Neuron (in vitro differentiated cells): ENCODE measurements around the gene CTRL.

Experiments
- H2AFZ ChIP-seq: one replicate; pipeline ENCODE4 v1.6.1; 2013; ENCODE audit warnings: low read depth, mild to moderate bottlenecking, inconsistent platforms, low read length, moderate library complexity
- H3K27me3 ChIP-seq: one replicate; pipeline ENCODE4 v1.6.1; 2013; ENCODE audit warnings: low read length; ENCODE audit not compliant: insufficient read depth
- H3K36me3 ChIP-seq: one replicate; pipeline ENCODE4 v1.6.1; 2013; ENCODE audit warnings: low read length; ENCODE audit not compliant: insufficient read depth
- H3K4me1 ChIP-seq: one replicate; pipeline ENCODE4 v1.6.1; 2013; ENCODE audit warnings: low read length; ENCODE audit not compliant: insufficient read depth
- H3K4me3 ChIP-seq: 2 replicates; pipeline ENCODE4 v1.5.1; 2013; ENCODE audit warnings: mild to moderate bottlenecking, low read length, moderate library complexity
- H3K9me3 ChIP-seq: one replicate; pipeline ENCODE4 v1.6.1; 2013; ENCODE audit warnings: low read length

Gene CTRL

GRCh38 chr16:67953641-67954375, 22.1 kb upstream of the CTRL start:
- Histone ChIP-seq H2AFZ (no peak overlapping the region), H3K36me3 (peaks cover 5% of the 10 kb centered on the region), H3K4me3 (no peak overlapping the region), H3K9me3 (no peaks in the 10 kb centered on the region), H3K4me1 (no peaks in the 10 kb centered on the region), H3K27me3 (no peaks in the 10 kb centered on the region)

DNA sequence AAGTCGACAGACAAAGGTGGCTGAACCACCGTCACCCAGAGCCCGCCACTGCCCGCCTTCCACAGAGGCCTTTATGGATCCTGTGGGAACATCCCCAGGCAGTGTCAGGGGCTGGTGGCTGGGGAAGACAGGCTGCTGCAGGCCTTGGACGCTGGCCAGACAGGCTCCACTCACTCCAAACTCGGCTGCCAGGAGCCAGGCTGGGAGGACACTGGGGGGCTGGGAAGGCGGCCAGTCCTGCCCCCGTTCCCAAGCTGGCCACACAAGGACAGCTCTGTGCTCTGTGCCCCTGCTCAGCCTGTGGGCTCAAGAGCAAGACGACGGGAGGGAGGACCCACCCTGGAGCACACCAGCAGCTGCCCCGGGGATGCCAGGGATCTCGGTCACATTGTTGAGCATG, 19.8 kb upstream of the CTRL start:
- Histone ChIP-seq H3K9me3 (no peaks in the 10 kb centered on the region), H3K4me1 (no peaks in the 10 kb centered on the region), H3K4me3 (no peak overlapping the region), H3K36me3 (peaks cover 16% of the 10 kb centered on the region), H2AFZ (no peak overlapping the region), H3K27me3 (no peaks in the 10 kb centered on the region)

GRCh38 chr16:67950335-67950843, 18.7 kb upstream of the CTRL start:
- Histone ChIP-seq H3K4me1 (no peaks in the 10 kb centered on the region), H3K36me3 (peaks cover 25% of the 10 kb centered on the region), H3K4me3 (no peak overlapping the region), H3K27me3 (no peaks in the 10 kb centered on the region), H3K9me3 (no peaks in the 10 kb centered on the region), H2AFZ (no peak overlapping the region)

- Histone ChIP-seq H3K4me3 (no peak overlapping the region), H2AFZ (no peak overlapping the region), H3K9me3 (no peaks in the 10 kb centered on the region), H3K4me1 (peaks cover 1% of the 10 kb centered on the region), H3K27me3 (no peaks in the 10 kb centered on the region), H3K36me3 (peaks cover 29% of the 10 kb centered on the region)
Observed at GRCh38 chr16:67949645-67950044, 18.0 kb upstream of the CTRL start.

DNA sequence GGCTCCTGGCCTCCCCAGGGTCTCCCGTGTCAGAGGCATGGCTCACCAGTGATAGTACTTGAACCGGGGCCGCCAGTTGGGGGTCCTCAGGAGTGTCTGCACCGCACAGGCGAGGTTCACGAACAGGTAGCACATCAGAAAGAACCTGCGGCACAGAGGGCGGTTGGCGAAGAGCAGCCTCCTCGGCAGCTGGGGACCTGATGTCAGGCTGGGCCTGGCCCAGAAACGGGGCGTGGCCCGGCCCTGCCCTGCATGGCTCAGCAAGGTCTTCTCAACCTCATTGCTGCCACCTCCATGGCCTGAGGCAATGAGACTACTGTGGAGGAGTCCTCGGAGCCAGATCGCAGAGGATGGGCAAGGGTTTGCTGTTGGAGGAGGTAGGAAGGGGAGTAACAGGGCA, 16.4 kb upstream of the CTRL start:
- Histone ChIP-seq H3K36me3 (peaks cover 30% of the 10 kb centered on the region), H3K4me1 (peaks cover 14% of the 10 kb centered on the region), H2AFZ (no peak overlapping the region), H3K4me3 (no peak overlapping the region), H3K27me3 (no peaks in the 10 kb centered on the region), H3K9me3 (no peaks in the 10 kb centered on the region)

DNA sequence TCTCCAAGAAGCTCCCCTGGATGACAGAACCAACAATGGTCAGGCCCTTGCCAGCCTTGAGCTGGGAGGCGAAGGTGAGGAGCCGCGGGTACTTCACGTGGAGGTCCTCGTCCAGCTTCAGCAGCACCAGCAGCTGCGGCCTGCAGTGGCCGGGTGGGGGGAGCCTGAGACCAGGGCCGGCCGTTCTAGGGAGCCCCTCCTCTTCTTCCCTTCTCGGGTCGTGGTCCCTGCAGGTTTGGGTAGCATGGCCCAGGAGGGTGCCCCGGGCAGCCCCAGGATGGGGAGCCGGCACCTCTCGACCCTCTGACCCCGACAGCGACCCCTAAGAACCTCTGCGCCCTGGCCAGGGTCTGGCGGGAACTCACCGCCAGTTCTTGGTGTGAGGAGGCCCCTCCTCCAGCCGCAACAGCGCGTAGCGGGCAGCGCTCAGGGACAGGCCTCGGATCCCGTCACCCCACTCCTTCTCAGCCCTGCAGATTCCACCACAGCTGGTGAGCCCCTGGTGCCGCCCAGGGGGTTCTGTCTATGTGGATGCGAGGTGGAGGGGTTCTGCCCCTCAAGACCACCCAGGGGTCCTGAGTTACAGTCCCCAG, 15.4 kb upstream of the CTRL start:
- Histone ChIP-seq H3K36me3 (peaks cover 30% of the 10 kb centered on the region), H3K9me3 (no peaks in the 10 kb centered on the region), H2AFZ (no peak overlapping the region), H3K4me3 (no peak overlapping the region), H3K4me1 (peaks cover 14% of the 10 kb centered on the region), H3K27me3 (no peaks in the 10 kb centered on the region)

DNA sequence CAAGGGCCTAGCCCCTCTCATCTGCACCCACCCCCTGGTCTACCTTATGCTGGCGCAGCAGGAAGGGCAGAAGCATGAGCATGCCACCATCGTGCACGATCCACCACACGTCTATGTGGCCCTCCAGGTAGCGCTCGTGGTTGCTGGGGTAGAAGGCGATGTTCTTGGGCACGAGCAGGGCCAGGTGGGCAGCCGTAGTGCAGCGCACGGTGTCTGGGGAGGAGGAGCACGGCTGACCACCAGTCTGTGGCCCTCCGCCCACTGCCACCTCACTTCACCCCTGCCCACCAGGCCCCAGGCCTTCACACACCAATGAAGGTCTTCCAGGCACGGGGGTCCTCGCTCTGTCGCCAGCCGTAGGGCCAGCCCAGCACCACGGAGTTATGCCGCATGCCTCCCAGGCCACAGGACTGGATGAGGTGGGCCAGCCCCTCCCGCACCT, 14.5 kb upstream of the CTRL start:
- no peak overlapping the region for H3K4me3 ChIP-seq
- H2AFZ ChIP-seq: no peak overlapping the region
- H3K36me3 ChIP-seq: peaks cover 28% of the 10 kb centered on the region
- H3K27me3 ChIP-seq: no peaks in the 10 kb centered on the region
- peaks cover 14% of the 10 kb centered on the region for H3K4me1 ChIP-seq
- H3K9me3 ChIP-seq: no peaks in the 10 kb centered on the region

DNA sequence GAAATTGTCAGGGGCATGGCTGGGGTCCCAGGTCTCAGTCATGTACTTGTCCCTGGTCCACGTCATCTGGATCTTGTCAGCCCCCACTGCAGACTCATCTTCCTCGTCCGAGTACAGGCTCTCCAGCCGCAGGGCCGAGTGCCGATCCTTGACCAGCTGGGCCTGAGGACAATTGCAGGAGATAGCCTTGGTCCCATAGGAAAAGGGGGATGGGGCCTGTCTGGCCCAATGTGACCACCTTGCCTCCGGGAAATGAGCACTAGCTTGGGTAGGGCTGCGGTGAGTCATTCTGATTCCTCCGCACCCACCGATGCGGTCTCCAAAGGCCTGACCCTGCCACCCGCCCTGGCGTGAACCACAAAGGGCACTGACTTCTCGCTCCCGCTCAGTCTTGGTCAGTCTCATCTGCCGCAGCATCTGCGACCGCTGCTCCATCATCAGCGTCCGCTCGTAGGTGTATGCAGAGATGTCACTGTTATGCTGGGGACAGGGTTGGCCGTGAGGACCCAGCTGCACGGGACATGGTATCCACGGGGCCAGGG, 13.8 kb upstream of the CTRL start:
- Histone ChIP-seq H3K4me3 (no peak overlapping the region), H3K27me3 (no peaks in the 10 kb centered on the region), H3K4me1 (peaks cover 14% of the 10 kb centered on the region), H2AFZ (no peak overlapping the region), H3K36me3 (peaks cover 27% of the 10 kb centered on the region), H3K9me3 (no peaks in the 10 kb centered on the region)

GRCh38 chr16:67944690-67945391, 13.2 kb upstream of the CTRL start:
- H3K4me3 ChIP-seq: no peak overlapping the region
- no peak overlapping the region for H2AFZ ChIP-seq
- peaks cover 27% of the 10 kb centered on the region for H3K36me3 ChIP-seq
- H3K4me1 ChIP-seq: peaks cover 14% of the 10 kb centered on the region
- no peaks in the 10 kb centered on the region for H3K27me3 ChIP-seq
- H3K9me3 ChIP-seq: no peaks in the 10 kb centered on the region

DNA sequence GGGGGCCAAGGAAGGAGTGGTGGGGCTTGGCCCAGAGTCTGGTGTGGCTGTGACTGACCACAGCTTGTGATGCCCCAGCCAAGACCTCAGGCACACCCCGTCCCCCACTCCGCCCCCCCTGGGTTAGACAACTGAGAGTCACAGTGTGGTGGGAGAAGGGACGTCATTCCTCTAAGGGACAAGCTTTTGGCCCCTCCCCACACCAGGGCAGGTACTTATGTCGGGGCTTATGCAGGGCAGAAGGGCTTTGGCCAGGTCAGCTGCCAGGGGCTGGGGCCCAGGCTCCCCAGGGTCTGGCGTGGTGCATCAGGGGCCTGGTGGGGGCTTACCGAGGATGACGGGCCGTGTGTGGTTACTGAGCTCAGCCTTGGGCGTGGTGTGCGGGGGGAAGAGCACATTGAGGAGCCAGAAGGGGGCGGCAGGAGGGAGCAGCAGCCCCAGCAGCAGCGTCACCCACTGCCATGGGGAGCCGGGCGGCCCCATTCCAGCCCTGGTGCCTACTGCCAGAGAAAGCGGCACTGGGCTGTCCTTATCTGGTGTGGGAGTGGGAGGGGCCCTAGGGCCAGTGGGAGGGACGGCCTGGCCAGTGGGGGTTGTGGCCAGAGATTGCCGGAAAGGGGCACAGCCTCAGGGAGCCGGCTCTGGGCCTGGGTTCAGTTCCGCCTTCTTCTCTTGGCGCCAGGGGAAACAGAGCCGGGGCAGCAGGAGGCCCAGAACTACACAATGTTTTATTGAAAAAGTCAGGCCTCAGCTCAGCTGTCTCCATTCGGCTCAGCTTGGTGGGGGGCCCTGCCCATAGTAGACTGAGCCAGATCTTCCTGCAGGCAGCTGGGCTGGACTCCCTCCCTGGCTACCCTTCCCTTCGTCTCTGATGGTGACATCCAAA, 12.2 kb upstream of the CTRL start, which contains the start of gene LCAT:
Gene LCAT (minus strand): TSS at position 502 of the 886 bp plus-strand sequence. CDS start 19 bp downstream, at position 483.
- Histone ChIP-seq H3K36me3 (peaks cover 27% of the 10 kb centered on the region), H3K4me1 (peaks cover 14% of the 10 kb centered on the region), H2AFZ (no peak within 1 kb of the TSS), H3K4me3 (no peak within 1 kb of the TSS), H3K27me3 (no peaks in the 10 kb centered on the region), H3K9me3 (no peaks in the 10 kb centered on the region)

DNA sequence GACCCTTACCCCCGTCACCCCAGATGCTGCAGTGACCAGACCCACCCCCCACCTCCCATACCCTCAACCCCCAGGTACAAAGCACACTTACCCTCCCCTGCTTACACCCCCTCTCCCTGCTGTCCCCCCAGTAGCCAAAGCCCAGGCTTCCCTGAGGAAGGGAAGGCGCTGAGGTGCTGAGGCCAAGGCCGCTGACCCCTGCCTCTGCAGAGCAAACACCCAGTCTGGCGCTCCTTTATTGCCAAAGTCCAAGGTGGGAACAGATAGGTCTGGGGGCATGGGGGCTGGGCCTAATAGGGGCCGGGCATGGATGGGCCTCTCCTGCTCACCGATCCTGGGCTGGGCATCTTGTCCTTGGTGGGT, 11.6 kb upstream of the CTRL start:
- H3K4me3 ChIP-seq: no peak overlapping the region
- H3K27me3 ChIP-seq: no peaks in the 10 kb centered on the region
- no peak overlapping the region for H2AFZ ChIP-seq
- peaks cover 14% of the 10 kb centered on the region for H3K4me1 ChIP-seq
- peaks cover 25% of the 10 kb centered on the region for H3K36me3 ChIP-seq
- H3K9me3 ChIP-seq: no peaks in the 10 kb centered on the region

DNA sequence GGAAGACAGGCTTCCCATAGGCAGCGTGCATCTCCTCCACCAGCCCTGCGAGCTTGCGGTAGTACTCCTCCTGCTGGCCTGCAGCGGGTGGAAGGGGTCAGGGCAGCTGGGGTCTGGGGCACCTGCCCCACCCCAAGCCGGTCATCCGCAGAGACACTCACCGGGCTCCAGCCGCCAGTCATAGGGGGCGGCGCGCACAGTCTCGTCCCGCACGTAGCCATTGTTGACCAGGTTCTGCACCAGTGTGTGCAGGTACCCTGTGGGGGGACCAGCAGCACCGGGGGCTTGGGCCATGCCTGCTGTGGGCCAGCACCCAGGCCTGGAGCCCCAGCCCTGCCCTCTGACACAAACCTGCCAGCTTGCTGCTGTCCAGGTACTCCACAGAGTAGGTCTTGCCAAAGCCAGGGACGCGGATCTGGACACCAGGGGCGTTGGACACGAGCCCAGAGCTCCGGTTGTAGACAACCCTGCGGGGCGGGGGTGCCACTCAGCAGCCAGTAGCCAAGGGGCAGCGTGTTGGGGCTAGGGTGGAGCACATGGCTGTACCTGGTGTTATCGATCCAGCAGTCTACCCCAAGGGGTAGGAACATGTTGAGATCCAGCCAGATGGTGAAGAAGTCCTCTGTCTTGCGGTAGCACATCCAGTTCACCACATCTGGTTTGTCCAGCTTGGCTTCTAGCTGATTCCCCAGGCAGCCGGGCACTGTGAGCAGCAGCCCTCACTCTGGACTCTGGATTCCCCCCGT, 11.0 kb upstream of the CTRL start:
- no peaks in the 10 kb centered on the region for H3K9me3 ChIP-seq
- peaks cover 14% of the 10 kb centered on the region for H3K4me1 ChIP-seq
- no peaks in the 10 kb centered on the region for H3K27me3 ChIP-seq
- H2AFZ ChIP-seq: no peak overlapping the region
- H3K4me3 ChIP-seq: no peak overlapping the region
- peaks cover 20% of the 10 kb centered on the region for H3K36me3 ChIP-seq
